Pancreas (tissue), 10 donors: ENCODE data around the gene PPIAL4G. TPM values are rescaled to one million over a fixed set of nuclear protein-coding genes. Genes with fewer than 3 reads are reported as not detected.
"Not testable (repeated sequence)": the region's sequence is repeated elsewhere in the genome, so short reads cannot be mapped to it uniquely, and the experiment has no call there.

Source experiments
- ATAC-seq, 4 donors: fragments of 200-7000 bp; cut with Tn5 transposase; one replicate each; pipeline versions ENCODE4 v1.8.0 to v1.9.1; 2020; ENCODE audit warnings: mild to moderate bottlenecking in 4 of 4, moderate library complexity in 4 of 4
- DNase-seq, 6 donors: peaks; one replicate each; pipeline ENCODE4 v3.0.0-alpha.2; 2020
- FAIRE-seq: peaks from 2 replicates; lab custom pipeline; 2012; peaks lifted over from hg19 to GRCh38; lab: Jason Lieb, UNC
- H3K27ac ChIP-seq, 4 donors: fragments of 200-600 bp; sonication (generic); 1 replicate in 3 of 4; 2 replicates in 1 of 4; pipeline versions ENCODE4 v1.5.0 to v1.8.0; 2020
- H3K27me3 ChIP-seq, 4 donors: fragments of 200-600 bp; one replicate each; pipeline ENCODE4 v1.8.0; 2021
- H3K36me3 ChIP-seq, 3 donors: fragments of 200-600 bp; sonication (generic) in 1 of 3; one replicate each; pipeline versions ENCODE4 v1.5.0 to v1.8.0; 2020 to 2021
- H3K4me1 ChIP-seq, 3 donors: fragments of 200-600 bp; one replicate each; pipeline ENCODE4 v1.8.0; 2021
- H3K4me3 ChIP-seq, 4 donors: fragments of 200-600 bp; sonication (generic) in 2 of 4; one replicate each; pipeline versions ENCODE4 v1.5.0 to v1.8.0; 2020 to 2021
- H3K9me3 ChIP-seq, 4 donors: fragments of 200-600 bp; one replicate each; pipeline ENCODE4 v1.8.0; 2021
- WGBS, 2 donors: extraction: QIAGEN DNeasy Blood & Tissue Kit; methylation state at CpG; one replicate each; pipeline ENCODE4 v1.1.7; 2013; 5-methylcytosine and 5-hydroxymethylcytosine counted together
- intact Hi-C, 3 donors: fragments of 100-400 bp; cut with DNase I; formaldehyde crosslinking; loops; one replicate each; pipeline versions ENCODE4 v1.11.1 to v1.14.2; 2022
- polyA plus RNA-seq, 2 donors: library from polyadenylated mRNA; stranded (reverse); fragments of 200-250 nt; gene quantifications; one replicate each; pipeline ENCODE4 v1.2.3, GENCODE V29; 2013
- total RNA-seq, 6 donors: library from RNA; stranded (reverse); fragmentation: NEBNext Ultra II Directional in 4 of 6; extraction: Animal tissue kit (Norgen Biotek cat#: 25700) in 4 of 6; gene quantifications; one replicate each; pipeline versions ENCODE4 v1.2.1 to v1.2.4, GENCODE V29; 2021 to 2023
- TF ChIP-seq, protein P1 (sequence below), 4 donors: fragments of 200-600 bp; sonication (generic) in 3 of 4; IDR thresholded peaks; one replicate each; pipeline versions ENCODE4 v1.5.0 to v1.8.0; 2021; ENCODE audit warnings: antibody characterized with exemption in 4 of 4
- donor health status: healthy with polysubstance abuse.
- donor health status: DM: no; HTN: no; CAD: no; lungs with moderate emphysema.
- donor health status: DM: no; HTN: no; CAD: no.
- donor health status: control.
- donor health status: control.
- donor health status: Bipolar disorder and iron deficiency.
- donor health status: DM: yes; HTN: yes; CAD: no.
- donor health status: DM: no; HTN: no; CAD: no.
- donor health status: DM: no; HTN: no; CAD: no.
- donor health status: DM: yes; HTN: yes; CAD: no.

PPIAL4G gene
- total and polyA plus RNA-seq, 8 donors, result 0.05 to 0.09 TPM; not detected in 6

DNA sequence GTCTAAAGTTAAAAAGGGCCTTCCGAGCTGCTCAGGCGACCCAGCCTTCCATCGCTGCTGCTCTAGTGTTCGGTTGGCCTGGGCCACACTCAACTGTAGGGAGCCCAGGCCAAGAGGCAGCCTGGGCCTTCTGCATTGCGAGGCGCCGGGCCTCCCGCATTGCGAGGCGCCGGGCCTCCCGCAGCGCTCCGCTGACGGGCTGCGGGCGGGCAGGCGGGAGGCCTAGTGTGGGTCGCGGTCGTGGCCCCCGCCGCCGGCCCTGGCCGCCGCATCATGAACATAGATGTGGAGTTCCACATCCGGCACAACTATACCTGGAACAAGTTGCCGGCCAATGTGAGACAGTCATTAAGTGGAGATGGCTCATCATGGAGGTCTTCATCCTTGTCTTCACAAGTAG, 48.3 kb downstream of the PPIAL4G start:
- ATAC-seq (no peak), FAIRE-seq (no peak), DNase-seq (no peak)
- TF ChIP-seq, protein P1, sequence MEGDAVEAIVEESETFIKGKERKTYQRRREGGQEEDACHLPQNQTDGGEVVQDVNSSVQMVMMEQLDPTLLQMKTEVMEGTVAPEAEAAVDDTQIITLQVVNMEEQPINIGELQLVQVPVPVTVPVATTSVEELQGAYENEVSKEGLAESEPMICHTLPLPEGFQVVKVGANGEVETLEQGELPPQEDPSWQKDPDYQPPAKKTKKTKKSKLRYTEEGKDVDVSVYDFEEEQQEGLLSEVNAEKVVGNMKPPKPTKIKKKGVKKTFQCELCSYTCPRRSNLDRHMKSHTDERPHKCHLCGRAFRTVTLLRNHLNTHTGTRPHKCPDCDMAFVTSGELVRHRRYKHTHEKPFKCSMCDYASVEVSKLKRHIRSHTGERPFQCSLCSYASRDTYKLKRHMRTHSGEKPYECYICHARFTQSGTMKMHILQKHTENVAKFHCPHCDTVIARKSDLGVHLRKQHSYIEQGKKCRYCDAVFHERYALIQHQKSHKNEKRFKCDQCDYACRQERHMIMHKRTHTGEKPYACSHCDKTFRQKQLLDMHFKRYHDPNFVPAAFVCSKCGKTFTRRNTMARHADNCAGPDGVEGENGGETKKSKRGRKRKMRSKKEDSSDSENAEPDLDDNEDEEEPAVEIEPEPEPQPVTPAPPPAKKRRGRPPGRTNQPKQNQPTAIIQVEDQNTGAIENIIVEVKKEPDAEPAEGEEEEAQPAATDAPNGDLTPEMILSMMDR (IDR thresholded peaks at IDR 0.05), result no peak
- Histone ChIP-seq H3K27ac (no peak overlapping the region), H3K9me3 (no peaks in the 10 kb centered on the region), H3K4me1 (peaks cover 0 to 12% (median 0%) of the 10 kb centered on the region in 3 donors), H3K4me3 (no peak overlapping the region), H3K27me3 (no peaks in the 10 kb centered on the region), H3K36me3 (no peaks in the 10 kb centered on the region)
- 94 to 97% methylated on average over 28 of the region's 28 CpGs for WGBS, 2 donors
- intact Hi-C loops, result no loop called here

DNA sequence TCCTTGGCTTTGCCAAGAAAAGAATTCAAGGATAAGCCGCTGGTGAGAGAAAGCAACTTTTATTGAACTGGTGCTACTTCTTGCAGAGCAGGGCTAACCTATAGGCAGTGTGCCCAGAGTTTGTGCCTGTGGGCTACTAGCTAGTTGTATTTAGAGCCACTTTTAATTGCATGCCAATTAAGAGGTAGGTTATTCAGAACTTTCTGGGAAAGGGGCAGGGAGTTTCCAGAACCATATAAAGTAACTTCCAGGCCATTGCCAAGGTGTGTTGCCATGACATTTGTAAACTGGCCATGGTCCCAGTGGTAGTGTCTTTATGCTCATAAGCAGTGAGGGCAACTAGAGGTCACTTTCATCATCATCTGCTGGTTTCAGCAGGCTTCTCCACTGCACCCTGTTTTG, 50.2 kb downstream of the PPIAL4G start:
- peak in 3 of 4 donors; percentile 57 to 85 (median 81) for ATAC-seq
- WGBS, 2 donors, result 24 to 36% methylated on average over 1 of the region's 1 CpG
- FAIRE-seq, intact Hi-C loops, H3K36me3 ChIP-seq, H3K27me3 ChIP-seq, H3K9me3 ChIP-seq, H3K4me3 ChIP-seq: not testable (repeated sequence)
- peak overlapping the region in 2 of 4 donors; percentile 34 to 35 for H3K27ac ChIP-seq
- peak in 1 of 6 donors; percentile 23 for DNase-seq
- peaks cover 0 to 12% (median 0%) of the 10 kb centered on the region in 3 donors for H3K4me1 ChIP-seq

Other genes starting within 250 kb of the PPIAL4G start
- gene NBPF14, start 112.7 kb upstream of the PPIAL4G start, total RNA-seq, result 10 to 100 TPM in 5 of 6 donors, 1 to 10 TPM in 1; 5.4 to 24.0 (median 14.5) TPM
- 10 to 100 TPM; 11.1 to 12.8 TPM for gene NBPF14, start 112.7 kb upstream of the PPIAL4G start, polyA plus RNA-seq